GM12878 (cell line): ENCODE results near the gene TACC2. TPM values are rescaled to one million over a fixed set of nuclear protein-coding genes. Genes with fewer than 3 reads are reported as not detected.

ENCODE experiments used
- ATAC-seq: fragments of 200-7000 bp; cut with Tn5 transposase; 3 replicates; pipeline ENCODE4 v1.9.1; 2020; ENCODE audit warnings: mild to moderate bottlenecking, moderate library complexity
- BruUV-seq: library from RNA; stranded (reverse); fragments of 400-500 nt; replicated peaks from 2 replicates; lab custom pipeline; 2021; lab: Mats Ljungman, UMichigan
- CTCF ChIA-PET: fragments of 300-600 bp; sonication (Branson Sonifier 250); formaldehyde crosslinking; extraction: SDS; loops from one replicate; lab custom pipeline; 2021; ENCODE audit warnings: inconsistent platforms; lab: Yijun Ruan, JAX
- POLR2A ChIA-PET: fragments of 350-600 bp; formaldehyde crosslinking; extraction: SDS; loops from one replicate; lab custom pipeline; 2021; ENCODE audit warnings: inconsistent platforms; lab: Charles Lee
- RAD21 ChIA-PET: fragments of 300-600 bp; sonication (Branson Sonifier 250); formaldehyde crosslinking; loops from one replicate; lab custom pipeline; 2023; ENCODE audit warnings: antibody characterized with exemption; ENCODE audit not compliant: unreplicated experiment; lab: Charles Lee
- SMC1A ChIA-PET: fragments of 300-600 bp; sonication (Branson Sonifier 250); formaldehyde crosslinking; loops from one replicate; lab custom pipeline; 2023; ENCODE audit not compliant: unreplicated experiment, uncharacterized antibody; lab: Charles Lee
- DNase-seq: peaks from one replicate; pipeline ENCODE4 v3.0.0-alpha.2; 2011; ENCODE audit warnings: low read depth, low spot score
- FAIRE-seq: peaks from 3 replicates; lab custom pipeline; 2011; peaks lifted over from hg19 to GRCh38; lab: Jason Lieb, UNC
- H2AFZ ChIP-seq: 2 replicates; pipeline ENCODE4 v1.6.0; 2011; ENCODE audit warnings: low read depth, low read length, control low read depth; ENCODE audit not compliant: control insufficient read depth
- H3K27ac ChIP-seq: 2 replicates; pipeline ENCODE4 v1.5.1; 2011; ENCODE audit warnings: control low read depth; ENCODE audit not compliant: control insufficient read depth, insufficient read depth
- H3K27me3 ChIP-seq, 2 experiments: replicated peaks in 1 of 2; 2 replicates each; pipeline versions ENCODE4 v1.6.0 to v1.6.1; 2011; ENCODE audit warnings: low read length in 1 of 2; ENCODE audit not compliant: control insufficient read depth in 2 of 2, insufficient read depth in 2 of 2
- H3K36me3 ChIP-seq, 2 experiments: 2 replicates each; pipeline ENCODE4 v1.5.1; 2011; ENCODE audit warnings: low read length in 1 of 2; ENCODE audit not compliant: control insufficient read depth in 2 of 2, insufficient read depth in 2 of 2
- H3K4me1 ChIP-seq: 2 replicates; pipeline ENCODE4 v1.6.1; 2011; ENCODE audit warnings: mild to moderate bottlenecking, low read length, moderate library complexity, mixed read lengths; ENCODE audit not compliant: control insufficient read depth, insufficient read depth
- H3K4me2 ChIP-seq: 2 replicates; pipeline ENCODE4 v1.6.0; 2011; ENCODE audit warnings: control low read depth; ENCODE audit not compliant: control insufficient read depth, insufficient read depth
- H3K4me3 ChIP-seq: fragments of 200-600 bp; sonication (generic); 2 replicates; pipeline ENCODE4 v1.5.1; 2016
- H3K79me2 ChIP-seq: 2 replicates; pipeline ENCODE4 v1.6.0; 2011; ENCODE audit warnings: low read length; ENCODE audit not compliant: control insufficient read depth, insufficient read depth
- H3K9ac ChIP-seq: 2 replicates; pipeline ENCODE4 v1.8.0; 2011; ENCODE audit warnings: low read length, control low read depth, mixed read lengths; ENCODE audit not compliant: control insufficient read depth, insufficient read depth
- H3K9me3 ChIP-seq: replicated peaks from 3 replicates; pipeline ENCODE4 v1.5.1; 2011; ENCODE audit warnings: mild to moderate bottlenecking, low read length; ENCODE audit not compliant: control insufficient read depth, insufficient read depth
- H4K20me1 ChIP-seq: 2 replicates; pipeline ENCODE4 v1.6.0; 2011; ENCODE audit not compliant: control insufficient read depth, insufficient read depth
- CBFB ChIP-seq: IDR thresholded peaks from 2 replicates; pipeline ENCODE4 v1.6.1; 2016; ENCODE audit warnings: antibody characterized with exemption, low read depth
- CHD4 ChIP-seq: fragments of 200-600 bp; sonication (generic); IDR thresholded peaks from 2 replicates; pipeline ENCODE4 v1.6.1; 2016; ENCODE audit warnings: mild to moderate bottlenecking
- EGR1 ChIP-seq, 2 experiments: IDR thresholded peaks; 1 replicate in 1 of 2; 2 replicates in 1 of 2; pipeline ENCODE4 v1.6.1; 2011 to 2012; ENCODE audit warnings: low read depth in 2 of 2, low read length in 2 of 2, borderline replicate concordance in 1 of 2, mild to moderate bottlenecking in 1 of 2, moderate library complexity in 1 of 2
- LARP7 ChIP-seq: fragments of 450-650 bp; IDR thresholded peaks from 2 replicates; pipeline ENCODE4 v1.6.1; 2017; ENCODE audit warnings: mild to moderate bottlenecking
- MEF2A ChIP-seq: IDR thresholded peaks from 2 replicates; pipeline ENCODE4 v1.6.1; 2011; ENCODE audit warnings: low read depth, mild to moderate bottlenecking, low read length, moderate library complexity; ENCODE audit not compliant: insufficient read depth
- MYB ChIP-seq: fragments of 150-350 bp; IDR thresholded peaks from 2 replicates; pipeline ENCODE4 v1.6.1; 2014; ENCODE audit warnings: mild to moderate bottlenecking, low read depth, low read length, borderline replicate concordance
- MYC ChIP-seq: IDR thresholded peaks from 2 replicates; pipeline ENCODE4 v1.6.1; 2011; ENCODE audit warnings: mild to moderate bottlenecking, low read length, moderate library complexity, inconsistent platforms; ENCODE audit not compliant: insufficient read depth, insufficient replicate concordance, insufficient read length, severe bottlenecking
- RBBP5 ChIP-seq: fragments of 200-600 bp; sonication (generic); conservative IDR thresholded peaks from 2 replicates; pipeline ENCODE4 v1.6.1; 2016
- SMAD5 ChIP-seq: IDR thresholded peaks from 2 replicates; pipeline ENCODE4 v1.6.1; 2016; ENCODE audit warnings: antibody characterized with exemption, low read depth
- SMARCA5 ChIP-seq: fragments of 450-650 bp; IDR thresholded peaks from 2 replicates; pipeline ENCODE4 v1.6.1; 2017; ENCODE audit warnings: mild to moderate bottlenecking
- YBX1 ChIP-seq: fragments of 450-650 bp; IDR thresholded peaks from 2 replicates; pipeline ENCODE4 v1.6.1; 2016; ENCODE audit warnings: antibody characterized with exemption
- ZNF622 ChIP-seq: fragments of 450-650 bp; IDR thresholded peaks from 2 replicates; pipeline ENCODE4 v1.6.1; 2017; ENCODE audit warnings: mild to moderate bottlenecking, inconsistent platforms
- ZSCAN29 ChIP-seq: fragments of 450-650 bp; IDR thresholded peaks from 2 replicates; pipeline ENCODE4 v1.6.1; 2017; ENCODE audit warnings: mild to moderate bottlenecking, moderate library complexity
- WGBS: methylation state at CpG from one replicate; pipeline ENCODE4 v1.1.6; 2016; ENCODE audit warnings: low lambda C conversion rate; ENCODE audit not compliant: insufficient replicate concordance, insufficient coverage; ENCODE audit errors: missing lambda C conversion rate; 5-methylcytosine and 5-hydroxymethylcytosine counted together
- in situ Hi-C: fragments of 300-500 bp; cut with MboI; formaldehyde crosslinking; loops from 9 replicates; pipeline ENCODE4 v1.14.3; 2018; ENCODE audit warnings: mixed read lengths
- intact Hi-C: fragments of 100-400 bp; cut with micrococcal nuclease; formaldehyde crosslinking; loops from one replicate; pipeline ENCODE4 v1.14.2; 2022; ENCODE audit not compliant: unreplicated experiment
- polyA plus RNA-seq, 11 experiments: library from polyadenylated mRNA; depleted of rRNA in 4 of 11; unstranded in 6 of 11; stranded (reverse) in 5 of 11; fragments of >200 nt; fragmentation: Nextera tagmentation in 4 of 11; fragmentation: Illumina TruSeq in 1 of 11; extraction: Ambion mirVana in 4 of 11; extraction: Trizol in 1 of 11; gene quantifications; 1 replicate in 1 of 11; 2 replicates in 10 of 11; pipeline versions ENCODE4 v1.2.1 to v1.2.3, GENCODE V29; 2011 to 2016; ENCODE audit warnings: inconsistent platforms in 2 of 11, missing spikeins in 2 of 11, low read depth in 1 of 11
- total RNA-seq, 4 experiments: library from RNA; depleted of rRNA in 3 of 4; stranded (reverse); fragments of >200 nt in 3 of 4; fragmentation: Illumina TruSeq in 1 of 4; extraction: Trizol in 1 of 4; gene quantifications; 2 replicates each; pipeline versions ENCODE4 v1.2.1 to v1.2.3, GENCODE V29; 2013 to 2021
- TF ChIP-seq, protein P1 (sequence below): IDR thresholded peaks from 2 replicates; pipeline ENCODE4 v1.6.1; 2012; ENCODE audit warnings: low read depth, low read length, improper control_type of control experiment
- TF ChIP-seq, protein P2 (sequence below): IDR thresholded peaks from 2 replicates; pipeline ENCODE4 v1.6.1; 2011; ENCODE audit warnings: borderline replicate concordance, low read depth, mild to moderate bottlenecking, moderate library complexity, low read length; ENCODE audit not compliant: insufficient read depth, poor library complexity, severe bottlenecking
- TF ChIP-seq, protein P3 (sequence below): fragments of 450-650 bp; IDR thresholded peaks from 2 replicates; pipeline ENCODE4 v1.6.1; 2017; ENCODE audit warnings: mild to moderate bottlenecking, low read depth, inconsistent platforms; ENCODE audit not compliant: poor library complexity, severe bottlenecking
- TF ChIP-seq, protein P4 (sequence below): IDR thresholded peaks from 2 replicates; pipeline ENCODE4 v1.6.1; 2011; ENCODE audit warnings: low read depth, low read length, improper control_type of control experiment, borderline replicate concordance
- TF ChIP-seq, protein P5 (sequence below): IDR thresholded peaks from 2 replicates; pipeline ENCODE4 v1.6.1; 2012; ENCODE audit warnings: low read depth, low read length, improper control_type of control experiment

TACC2 gene
- total and polyA plus RNA-seq, 10 of the 15 experiments (the other 5 are each of a cell fraction or from before 2014, with no cell fraction given), result 0.07 to 0.64 (median 0.13) TPM; not detected in 5

DNA sequence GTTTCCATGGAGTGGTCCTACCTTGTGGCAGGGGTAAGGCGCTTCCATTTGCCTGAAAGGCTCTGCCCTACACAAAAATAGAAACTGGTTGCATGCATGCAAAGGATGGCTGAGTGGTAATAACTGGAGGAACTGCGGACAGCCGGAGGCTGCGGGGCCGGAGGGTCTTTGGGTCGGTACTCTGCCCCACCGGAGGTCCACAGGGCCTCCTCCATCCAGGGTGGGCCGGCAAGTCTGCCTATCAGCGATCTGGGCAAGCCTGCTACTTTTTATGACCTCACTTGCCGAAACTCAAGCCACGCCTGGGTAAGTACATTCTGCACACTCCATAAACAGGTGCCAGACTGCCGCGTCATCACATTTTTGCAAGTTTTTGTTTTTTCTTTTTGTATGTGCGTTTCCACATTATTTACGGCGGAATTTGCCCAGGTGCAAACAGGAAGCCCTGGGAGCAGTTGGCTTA lies 30.0 kb downstream of the TACC2 start:
- FAIRE-seq (no peak), DNase-seq (no peak), ATAC-seq (no peak)
- no peak overlapping the region for H3K4me2 ChIP-seq
- H3K4me3 ChIP-seq, result no peak overlapping the region
- 47% methylated on average over 16 of the region's 16 CpGs for WGBS
- ChIA-PET RAD21 (no interaction called here), CTCF (no interaction called here), SMC1A (no interaction called here), POLR2A (no interaction called here)
- intact Hi-C loops, result no loop called here
- no peaks in the 10 kb centered on the region for H3K4me1 ChIP-seq
- no TSS peak for BruUV-seq
- no peaks in the 10 kb centered on the region; a peak in 2 of 4 replicates for H3K27me3 ChIP-seq
- no peak overlapping the region for H3K9ac ChIP-seq
- H3K9me3 ChIP-seq, result no peaks in the 10 kb centered on the region
- no peak overlapping the region for H2AFZ ChIP-seq
- no peaks in the 10 kb centered on the region for H3K36me3 ChIP-seq
- no peaks in the 10 kb centered on the region for H3K79me2 ChIP-seq
- H3K27ac ChIP-seq, result no peak overlapping the region
- in situ Hi-C loops, result no loop called here
- H4K20me1 ChIP-seq, result no peaks in the 10 kb centered on the region
- TF ChIP-seq SMAD5, result no peak
- TF ChIP-seq, protein P1, sequence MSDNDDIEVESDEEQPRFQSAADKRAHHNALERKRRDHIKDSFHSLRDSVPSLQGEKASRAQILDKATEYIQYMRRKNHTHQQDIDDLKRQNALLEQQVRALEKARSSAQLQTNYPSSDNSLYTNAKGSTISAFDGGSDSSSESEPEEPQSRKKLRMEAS, result no peak
- no peak for TF ChIP-seq CHD4
- TF ChIP-seq, protein P2, sequence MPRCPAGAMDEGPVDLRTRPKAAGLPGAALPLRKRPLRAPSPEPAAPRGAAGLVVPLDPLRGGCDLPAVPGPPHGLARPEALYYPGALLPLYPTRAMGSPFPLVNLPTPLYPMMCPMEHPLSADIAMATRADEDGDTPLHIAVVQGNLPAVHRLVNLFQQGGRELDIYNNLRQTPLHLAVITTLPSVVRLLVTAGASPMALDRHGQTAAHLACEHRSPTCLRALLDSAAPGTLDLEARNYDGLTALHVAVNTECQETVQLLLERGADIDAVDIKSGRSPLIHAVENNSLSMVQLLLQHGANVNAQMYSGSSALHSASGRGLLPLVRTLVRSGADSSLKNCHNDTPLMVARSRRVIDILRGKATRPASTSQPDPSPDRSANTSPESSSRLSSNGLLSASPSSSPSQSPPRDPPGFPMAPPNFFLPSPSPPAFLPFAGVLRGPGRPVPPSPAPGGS, result no peak
- no peak for TF ChIP-seq RBBP5
- TF ChIP-seq ZSCAN29, result no peak
- TF ChIP-seq MYC, result no peak
- TF ChIP-seq EGR1 (IDR thresholded peaks at IDR 0.05; ENCODE audit: borderline replicate concordance in 1 of 2, low read depth in 2 of 2, low read length in 2 of 2), result no peak
- TF ChIP-seq, protein P3, sequence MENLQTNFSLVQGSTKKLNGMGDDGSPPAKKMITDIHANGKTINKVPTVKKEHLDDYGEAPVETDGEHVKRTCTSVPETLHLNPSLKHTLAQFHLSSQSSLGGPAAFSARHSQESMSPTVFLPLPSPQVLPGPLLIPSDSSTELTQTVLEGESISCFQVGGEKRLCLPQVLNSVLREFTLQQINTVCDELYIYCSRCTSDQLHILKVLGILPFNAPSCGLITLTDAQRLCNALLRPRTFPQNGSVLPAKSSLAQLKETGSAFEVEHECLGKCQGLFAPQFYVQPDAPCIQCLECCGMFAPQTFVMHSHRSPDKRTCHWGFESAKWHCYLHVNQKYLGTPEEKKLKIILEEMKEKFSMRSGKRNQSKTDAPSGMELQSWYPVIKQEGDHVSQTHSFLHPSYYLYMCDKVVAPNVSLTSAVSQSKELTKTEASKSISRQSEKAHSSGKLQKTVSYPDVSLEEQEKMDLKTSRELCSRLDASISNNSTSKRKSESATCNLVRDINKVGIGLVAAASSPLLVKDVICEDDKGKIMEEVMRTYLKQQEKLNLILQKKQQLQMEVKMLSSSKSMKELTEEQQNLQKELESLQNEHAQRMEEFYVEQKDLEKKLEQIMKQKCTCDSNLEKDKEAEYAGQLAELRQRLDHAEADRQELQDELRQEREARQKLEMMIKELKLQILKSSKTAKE, result no peak
- no peak for TF ChIP-seq LARP7
- no peak for TF ChIP-seq MYB
- TF ChIP-seq MEF2A, result no peak
- TF ChIP-seq, protein P4, sequence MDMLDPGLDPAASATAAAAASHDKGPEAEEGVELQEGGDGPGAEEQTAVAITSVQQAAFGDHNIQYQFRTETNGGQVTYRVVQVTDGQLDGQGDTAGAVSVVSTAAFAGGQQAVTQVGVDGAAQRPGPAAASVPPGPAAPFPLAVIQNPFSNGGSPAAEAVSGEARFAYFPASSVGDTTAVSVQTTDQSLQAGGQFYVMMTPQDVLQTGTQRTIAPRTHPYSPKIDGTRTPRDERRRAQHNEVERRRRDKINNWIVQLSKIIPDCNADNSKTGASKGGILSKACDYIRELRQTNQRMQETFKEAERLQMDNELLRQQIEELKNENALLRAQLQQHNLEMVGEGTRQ, result no peak
- no peak for TF ChIP-seq YBX1
- TF ChIP-seq CBFB, result no peak
- TF ChIP-seq SMARCA5, result no peak
- TF ChIP-seq, protein P5, sequence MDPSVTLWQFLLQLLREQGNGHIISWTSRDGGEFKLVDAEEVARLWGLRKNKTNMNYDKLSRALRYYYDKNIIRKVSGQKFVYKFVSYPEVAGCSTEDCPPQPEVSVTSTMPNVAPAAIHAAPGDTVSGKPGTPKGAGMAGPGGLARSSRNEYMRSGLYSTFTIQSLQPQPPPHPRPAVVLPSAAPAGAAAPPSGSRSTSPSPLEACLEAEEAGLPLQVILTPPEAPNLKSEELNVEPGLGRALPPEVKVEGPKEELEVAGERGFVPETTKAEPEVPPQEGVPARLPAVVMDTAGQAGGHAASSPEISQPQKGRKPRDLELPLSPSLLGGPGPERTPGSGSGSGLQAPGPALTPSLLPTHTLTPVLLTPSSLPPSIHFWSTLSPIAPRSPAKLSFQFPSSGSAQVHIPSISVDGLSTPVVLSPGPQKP, result no peak
- no peak for TF ChIP-seq ZNF622
